ENCODE results near the gene MCM3AP. TPM values are rescaled to one million over a fixed set of nuclear protein-coding genes. Genes with fewer than 3 reads are reported as not detected.

The MCM3AP gene
- total RNA-seq, 4 donors from 2014 or later: 58.6 to 89.2 (median 81.9) TPM

DNA sequence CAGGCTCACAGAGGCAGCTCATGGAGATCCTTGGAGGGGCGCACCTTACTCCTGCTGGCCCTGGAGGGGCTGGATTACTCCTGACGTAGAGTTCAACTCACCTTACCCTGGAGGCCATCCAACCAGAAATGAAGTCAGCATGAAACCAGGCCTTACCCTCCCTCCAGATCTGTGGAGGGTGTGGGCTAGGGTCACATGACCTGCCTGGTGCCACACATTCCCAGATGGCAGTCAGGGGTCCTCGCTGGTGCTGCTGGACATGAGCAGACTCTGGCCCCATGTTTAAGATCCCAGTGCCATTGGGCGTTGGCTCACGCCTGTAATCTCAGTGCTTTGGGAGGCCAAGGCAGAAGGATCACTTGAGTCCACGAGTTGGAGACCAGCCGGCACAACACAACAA, 33.8 kb upstream of the MCM3AP start:
- Histone ChIP-seq H3K27ac (replicated peaks in 1 of 4) (no peak overlapping the region), H3K27me3 (no peaks in the 10 kb centered on the region), H3K4me1 (peaks cover 14 to 23% (median 17%) of the 10 kb centered on the region in 4 donors), H3K9me3 (no peaks in the 10 kb centered on the region), H3K36me3 (no peaks in the 10 kb centered on the region), H3K4me3 (no peak overlapping the region)
- TF ChIP-seq EP300 (IDR thresholded peaks at IDR 0.05): no peak
- no peak for TF ChIP-seq POLR2A (IDR thresholded peaks at IDR 0.05; ENCODE audit: low read depth)
- TF ChIP-seq CTCF (IDR thresholded peaks at IDR 0.05): no peak
- no peak for TF ChIP-seq POLR2AphosphoS5 (IDR thresholded peaks at IDR 0.05)
- intact Hi-C loops (cut with DNase I): no loop called here
- no peak for DNase-seq (ENCODE audit: extremely low spot score)
- WGBS: 90% methylated on average over 4 of the region's 7 CpGs

DNA sequence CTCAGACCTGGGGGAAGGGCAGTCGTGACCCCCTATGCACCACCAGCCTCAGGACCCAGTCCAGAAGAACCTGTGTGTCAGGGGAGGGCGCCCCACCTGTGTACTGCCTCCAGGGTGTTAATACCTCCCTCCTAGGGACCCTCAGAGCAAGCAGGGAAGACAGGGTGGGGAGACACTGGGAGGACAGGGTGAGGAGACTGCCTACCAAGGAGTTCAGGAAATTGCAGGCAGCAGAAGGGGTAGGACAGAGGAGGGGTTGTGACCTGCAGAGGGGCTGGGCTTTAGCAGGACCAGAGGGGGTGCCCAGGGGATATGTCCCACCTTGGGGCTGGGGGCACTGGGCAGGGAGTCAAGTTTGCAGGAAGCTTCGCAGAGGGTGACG, 33.0 kb upstream of the MCM3AP start:
- WGBS: 85% methylated on average over 4 of the region's 4 CpGs
- Histone ChIP-seq H3K27ac (replicated peaks in 1 of 4) (no peak overlapping the region), H3K27me3 (no peaks in the 10 kb centered on the region), H3K4me1 (peaks cover 14 to 23% (median 17%) of the 10 kb centered on the region in 4 donors), H3K4me3 (no peak overlapping the region), H3K36me3 (no peaks in the 10 kb centered on the region), H3K9me3 (no peaks in the 10 kb centered on the region)
- intact Hi-C loops (cut with DNase I): no loop called here
- DNase-seq (ENCODE audit: extremely low spot score): no peak
- TF ChIP-seq POLR2A (IDR thresholded peaks at IDR 0.05; ENCODE audit: low read depth) (no peak), CTCF (IDR thresholded peaks at IDR 0.05) (no peak), POLR2AphosphoS5 (IDR thresholded peaks at IDR 0.05) (no peak), EP300 (IDR thresholded peaks at IDR 0.05) (no peak)

DNA sequence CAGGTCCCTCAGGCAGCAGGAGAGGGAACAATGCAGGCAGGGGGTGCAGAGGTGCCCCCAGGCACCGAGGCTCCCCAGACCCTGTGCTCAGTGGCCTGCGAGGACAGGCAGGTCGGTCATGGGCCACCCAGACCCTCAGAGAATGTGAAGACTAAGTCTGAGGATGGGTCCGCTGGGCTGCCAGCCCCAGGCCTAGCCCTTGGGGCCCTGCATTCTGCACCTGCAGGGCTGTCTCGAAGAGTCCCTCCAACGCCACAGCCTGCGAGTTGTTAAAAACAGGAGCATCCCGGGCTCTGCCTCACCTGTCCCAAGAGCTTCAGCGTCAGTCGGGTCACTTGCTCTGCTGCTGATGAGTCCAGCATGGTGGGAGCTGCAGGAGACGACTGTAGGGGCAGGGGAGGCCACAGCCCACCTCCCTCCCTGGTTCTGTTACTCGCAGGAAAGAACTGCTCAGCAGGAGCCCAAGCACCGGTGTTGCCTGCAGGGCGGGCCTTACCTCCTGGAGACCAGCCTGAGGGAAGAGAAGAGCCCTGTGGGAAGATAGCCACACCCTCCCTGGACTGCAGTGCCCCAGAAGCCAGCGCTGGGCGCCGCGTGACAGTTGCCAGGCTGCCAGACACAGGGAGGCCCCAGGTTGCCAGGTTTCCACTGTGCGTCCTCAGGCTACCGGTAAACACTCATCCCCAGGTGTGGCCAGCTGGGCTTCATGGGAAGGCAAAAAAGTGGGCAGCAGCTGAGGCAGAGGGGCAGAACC, 32.5 kb upstream of the MCM3AP start:
- Histone ChIP-seq H3K36me3 (no peaks in the 10 kb centered on the region), H3K27ac (replicated peaks in 1 of 4) (no peak overlapping the region), H3K27me3 (no peaks in the 10 kb centered on the region), H3K9me3 (no peaks in the 10 kb centered on the region), H3K4me3 (no peak overlapping the region), H3K4me1 (peaks cover 10 to 19% (median 12%) of the 10 kb centered on the region in 4 donors)
- intact Hi-C loops (cut with DNase I): no loop called here
- WGBS: 79% methylated on average over 10 of the region's 20 CpGs
- DNase-seq (ENCODE audit: extremely low spot score): no peak
- TF ChIP-seq POLR2A (IDR thresholded peaks at IDR 0.05; ENCODE audit: low read depth): no peak
- TF ChIP-seq POLR2AphosphoS5 (IDR thresholded peaks at IDR 0.05): no peak
- no peak for TF ChIP-seq CTCF (IDR thresholded peaks at IDR 0.05)
- TF ChIP-seq EP300 (IDR thresholded peaks at IDR 0.05): no peak

- TF ChIP-seq POLR2AphosphoS5 (IDR thresholded peaks at IDR 0.05) (no peak), EP300 (IDR thresholded peaks at IDR 0.05) (no peak), POLR2A (IDR thresholded peaks at IDR 0.05; ENCODE audit: low read depth) (no peak), CTCF (IDR thresholded peaks at IDR 0.05) (no peak)
- Histone ChIP-seq H3K9me3 (no peaks in the 10 kb centered on the region), H3K4me3 (no peak overlapping the region), H3K27me3 (no peaks in the 10 kb centered on the region), H3K27ac (replicated peaks in 1 of 4) (no peak overlapping the region), H3K4me1 (peaks cover 0 to 11% (median 1%) of the 10 kb centered on the region in 4 donors), H3K36me3 (no peaks in the 10 kb centered on the region)
- 95% methylated on average over 12 of the region's 14 CpGs for whole genome bisulfite sequencing
- DNase-seq (ENCODE audit: extremely low spot score): no peak
- intact Hi-C loops (cut with DNase I): no loop called here
These were observed 31.4 kb upstream of the MCM3AP start for GRCh38 chr21:46316708-46317324.

Data from esophagus muscularis mucosa (tissue), 4 donors.